ENCODE data around the gene DIDO1.

DNA sequence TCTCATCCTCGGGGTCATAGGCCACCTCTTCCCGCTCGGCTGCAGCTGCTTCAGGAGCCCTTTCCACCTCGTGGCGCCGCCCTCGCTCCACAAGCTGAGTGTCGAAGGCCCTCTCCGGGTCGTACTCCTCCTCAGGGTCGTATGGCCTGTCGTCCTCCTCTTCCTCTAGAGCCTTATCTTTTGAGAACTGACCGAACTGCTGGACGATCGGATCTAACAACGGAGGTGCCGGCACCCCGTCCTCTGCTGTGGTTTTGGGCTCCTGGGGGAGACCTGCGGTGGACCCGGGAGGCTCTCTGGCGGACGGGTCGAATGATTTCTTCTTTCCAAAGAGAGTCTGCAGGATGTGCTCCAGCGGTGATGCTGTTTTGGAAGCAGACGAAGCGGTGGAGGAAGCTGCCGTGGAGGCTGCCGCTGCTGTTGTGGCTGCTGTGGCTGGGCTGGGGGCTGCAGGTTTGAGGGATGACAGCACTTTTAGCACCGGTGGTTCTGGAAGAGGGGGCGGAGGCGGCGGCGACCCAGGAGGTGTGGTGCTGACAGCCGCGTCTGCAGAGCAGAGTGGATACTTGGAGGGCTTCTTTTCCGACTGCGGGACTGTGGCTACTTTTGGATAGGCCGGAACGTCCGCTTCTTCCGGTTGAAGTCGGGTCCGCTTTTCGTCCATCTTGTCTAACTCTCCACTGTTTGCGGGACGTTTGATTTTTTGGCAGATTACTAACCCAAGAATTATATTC is 44.5 kb downstream of the DIDO1 start:
- TF ChIP-seq, protein P1, sequence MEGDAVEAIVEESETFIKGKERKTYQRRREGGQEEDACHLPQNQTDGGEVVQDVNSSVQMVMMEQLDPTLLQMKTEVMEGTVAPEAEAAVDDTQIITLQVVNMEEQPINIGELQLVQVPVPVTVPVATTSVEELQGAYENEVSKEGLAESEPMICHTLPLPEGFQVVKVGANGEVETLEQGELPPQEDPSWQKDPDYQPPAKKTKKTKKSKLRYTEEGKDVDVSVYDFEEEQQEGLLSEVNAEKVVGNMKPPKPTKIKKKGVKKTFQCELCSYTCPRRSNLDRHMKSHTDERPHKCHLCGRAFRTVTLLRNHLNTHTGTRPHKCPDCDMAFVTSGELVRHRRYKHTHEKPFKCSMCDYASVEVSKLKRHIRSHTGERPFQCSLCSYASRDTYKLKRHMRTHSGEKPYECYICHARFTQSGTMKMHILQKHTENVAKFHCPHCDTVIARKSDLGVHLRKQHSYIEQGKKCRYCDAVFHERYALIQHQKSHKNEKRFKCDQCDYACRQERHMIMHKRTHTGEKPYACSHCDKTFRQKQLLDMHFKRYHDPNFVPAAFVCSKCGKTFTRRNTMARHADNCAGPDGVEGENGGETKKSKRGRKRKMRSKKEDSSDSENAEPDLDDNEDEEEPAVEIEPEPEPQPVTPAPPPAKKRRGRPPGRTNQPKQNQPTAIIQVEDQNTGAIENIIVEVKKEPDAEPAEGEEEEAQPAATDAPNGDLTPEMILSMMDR (conservative IDR thresholded peaks at IDR 0.05; ENCODE audit: low read depth, low read length): no peak
- TF ChIP-seq EZH2 (IDR thresholded peaks at IDR 0.05; ENCODE audit: low read length, unreplicated experiment): no peak

Data from PC-3 (cell line).